ENCODE data around the gene PAX8.

GRCh38 chr2:113173542-113174375 is 105.0 kb downstream of the PAX8 start, which contains the start of gene PSD4:
- TF ChIP-seq, protein P1, sequence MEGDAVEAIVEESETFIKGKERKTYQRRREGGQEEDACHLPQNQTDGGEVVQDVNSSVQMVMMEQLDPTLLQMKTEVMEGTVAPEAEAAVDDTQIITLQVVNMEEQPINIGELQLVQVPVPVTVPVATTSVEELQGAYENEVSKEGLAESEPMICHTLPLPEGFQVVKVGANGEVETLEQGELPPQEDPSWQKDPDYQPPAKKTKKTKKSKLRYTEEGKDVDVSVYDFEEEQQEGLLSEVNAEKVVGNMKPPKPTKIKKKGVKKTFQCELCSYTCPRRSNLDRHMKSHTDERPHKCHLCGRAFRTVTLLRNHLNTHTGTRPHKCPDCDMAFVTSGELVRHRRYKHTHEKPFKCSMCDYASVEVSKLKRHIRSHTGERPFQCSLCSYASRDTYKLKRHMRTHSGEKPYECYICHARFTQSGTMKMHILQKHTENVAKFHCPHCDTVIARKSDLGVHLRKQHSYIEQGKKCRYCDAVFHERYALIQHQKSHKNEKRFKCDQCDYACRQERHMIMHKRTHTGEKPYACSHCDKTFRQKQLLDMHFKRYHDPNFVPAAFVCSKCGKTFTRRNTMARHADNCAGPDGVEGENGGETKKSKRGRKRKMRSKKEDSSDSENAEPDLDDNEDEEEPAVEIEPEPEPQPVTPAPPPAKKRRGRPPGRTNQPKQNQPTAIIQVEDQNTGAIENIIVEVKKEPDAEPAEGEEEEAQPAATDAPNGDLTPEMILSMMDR (IDR thresholded peaks at IDR 0.05): no peak
- peak in 2 of 3 donors; percentile 17 to 39 for TF ChIP-seq POLR2AphosphoS5 (IDR thresholded peaks at IDR 0.05)
- no peak for TF ChIP-seq EP300 (IDR thresholded peaks at IDR 0.05)

Measured in stomach (tissue), 4 donors.